ENCODE results near the gene MCM9. TPM values are rescaled to one million over a fixed set of nuclear protein-coding genes. Genes with fewer than 3 reads are reported as not detected.
A peak's percentile ranks its signal among the peaks of the same experiment; 100 is the strongest.

Gene MCM9
- total RNA-seq, 1 donor from 2014 or later: 29.0 TPM

DNA sequence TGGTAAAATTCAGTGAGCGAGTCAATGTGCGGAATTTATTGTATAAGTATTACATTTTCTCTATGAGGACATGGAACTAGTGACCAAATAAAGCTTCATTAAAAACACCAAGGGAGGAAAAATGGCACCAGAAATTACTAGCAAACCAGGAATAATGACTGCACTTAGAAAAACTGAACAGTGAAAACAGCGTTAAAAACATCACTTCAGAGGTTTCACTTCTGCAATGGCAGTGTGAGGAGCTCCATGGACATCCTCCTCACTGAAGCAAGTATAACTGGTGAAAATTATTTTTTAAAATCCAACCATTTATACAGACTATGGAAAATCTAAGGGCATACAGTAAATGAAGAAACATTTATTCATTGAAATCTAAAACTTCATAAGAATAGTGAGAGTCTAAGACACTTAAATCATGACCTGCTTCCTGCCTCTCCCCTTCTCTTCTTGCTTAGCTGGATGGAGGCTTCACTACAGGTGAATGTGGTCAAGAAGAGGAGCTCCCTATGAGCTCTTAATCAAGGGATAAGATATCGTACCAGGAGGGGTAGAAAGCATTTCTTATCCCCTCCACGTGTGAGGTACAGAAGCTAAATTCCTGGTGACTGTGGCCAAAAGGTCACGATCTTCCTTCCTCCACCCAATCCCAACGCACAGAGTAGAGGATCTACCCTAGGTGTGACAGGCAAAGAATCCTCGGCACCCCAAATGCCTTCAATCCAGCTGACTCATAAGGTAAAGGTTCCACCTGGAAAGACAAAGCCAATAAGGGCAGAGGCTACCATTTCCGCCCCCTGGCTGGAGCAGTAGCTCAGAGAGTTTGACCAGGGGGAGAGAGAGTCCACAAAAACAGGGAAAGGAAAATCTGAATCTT is 53.3 kb downstream of the MCM9 start:
- H3K27ac ChIP-seq: no peak overlapping the region
- no peak for DNase-seq (ENCODE audit: low spot score)
- H3K9ac ChIP-seq: no peak overlapping the region
- peaks cover 2% of the 10 kb centered on the region for H3K27me3 Mint-ChIP-seq (ENCODE audit: insufficient read depth, low read depth)
- no peaks in the 10 kb centered on the region for H4K20me1 ChIP-seq (ENCODE audit: low read depth)
- no peaks in the 10 kb centered on the region for H3F3A ChIP-seq (ENCODE audit: low read depth)
- H3K4me1 ChIP-seq: peaks cover 19% of the 10 kb centered on the region
- no peak overlapping the region for H3K4me2 ChIP-seq
- H3K27me3 ChIP-seq: no peaks in the 10 kb centered on the region
- H3K4me1 Mint-ChIP-seq: no peaks in the 10 kb centered on the region
- H3K4me3 Mint-ChIP-seq: no peak overlapping the region
- no peak for TF ChIP-seq EZH2 (IDR thresholded peaks at IDR 0.05)
- TF ChIP-seq, protein P1, sequence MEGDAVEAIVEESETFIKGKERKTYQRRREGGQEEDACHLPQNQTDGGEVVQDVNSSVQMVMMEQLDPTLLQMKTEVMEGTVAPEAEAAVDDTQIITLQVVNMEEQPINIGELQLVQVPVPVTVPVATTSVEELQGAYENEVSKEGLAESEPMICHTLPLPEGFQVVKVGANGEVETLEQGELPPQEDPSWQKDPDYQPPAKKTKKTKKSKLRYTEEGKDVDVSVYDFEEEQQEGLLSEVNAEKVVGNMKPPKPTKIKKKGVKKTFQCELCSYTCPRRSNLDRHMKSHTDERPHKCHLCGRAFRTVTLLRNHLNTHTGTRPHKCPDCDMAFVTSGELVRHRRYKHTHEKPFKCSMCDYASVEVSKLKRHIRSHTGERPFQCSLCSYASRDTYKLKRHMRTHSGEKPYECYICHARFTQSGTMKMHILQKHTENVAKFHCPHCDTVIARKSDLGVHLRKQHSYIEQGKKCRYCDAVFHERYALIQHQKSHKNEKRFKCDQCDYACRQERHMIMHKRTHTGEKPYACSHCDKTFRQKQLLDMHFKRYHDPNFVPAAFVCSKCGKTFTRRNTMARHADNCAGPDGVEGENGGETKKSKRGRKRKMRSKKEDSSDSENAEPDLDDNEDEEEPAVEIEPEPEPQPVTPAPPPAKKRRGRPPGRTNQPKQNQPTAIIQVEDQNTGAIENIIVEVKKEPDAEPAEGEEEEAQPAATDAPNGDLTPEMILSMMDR (IDR thresholded peaks at IDR 0.05): no peak
- TF ChIP-seq EZH2phosphoT487 (IDR thresholded peaks at IDR 0.05): no peak
- peaks cover 1% of the 10 kb centered on the region for H3K36me3 Mint-ChIP-seq
- no peaks in the 10 kb centered on the region for H3K9me3 Mint-ChIP-seq
- no peaks in the 10 kb centered on the region for H3K79me2 ChIP-seq (ENCODE audit: low read depth)
- H3K27ac Mint-ChIP-seq: peak overlapping the region; percentile 40
- H2AFZ ChIP-seq (replicated peaks): no peak overlapping the region
- H3K9me3 ChIP-seq (ENCODE audit: low read depth): no peaks in the 10 kb centered on the region
- no peaks in the 10 kb centered on the region for H3K36me3 ChIP-seq
- H3K4me3 ChIP-seq: no peak overlapping the region

DNA sequence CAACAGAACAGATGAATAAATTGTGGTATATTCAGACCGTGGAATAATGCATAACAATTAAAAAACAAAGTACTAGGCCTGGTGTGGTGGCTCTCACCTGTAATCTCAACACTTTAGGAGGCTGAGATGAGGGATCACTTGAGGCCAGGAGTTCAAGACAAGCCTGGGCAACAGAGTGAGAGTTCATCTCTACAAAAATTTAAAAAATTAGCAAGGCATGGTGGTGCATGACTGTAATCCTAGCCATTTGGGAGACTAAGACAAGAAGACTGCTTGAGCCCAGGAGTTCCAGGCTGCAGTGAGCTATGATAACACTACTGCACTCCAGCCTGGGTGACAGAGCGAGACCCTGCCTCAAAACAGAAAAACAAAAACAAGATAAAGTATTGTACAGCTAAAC is 57.2 kb downstream of the MCM9 start:
- H2AFZ ChIP-seq (replicated peaks): no peak overlapping the region
- no peak overlapping the region for H3K4me2 ChIP-seq
- Mint-ChIP-seq H3K27ac (no peak overlapping the region), H3K27me3 (ENCODE audit: insufficient read depth, low read depth) (no peaks in the 10 kb centered on the region), H3K4me1 (no peaks in the 10 kb centered on the region), H3K4me3 (no peak overlapping the region), H3K9me3 (no peaks in the 10 kb centered on the region), H3K36me3 (peaks cover 1% of the 10 kb centered on the region)
- peaks cover 17% of the 10 kb centered on the region for H3K4me1 ChIP-seq
- no peak overlapping the region for H3K9ac ChIP-seq
- no peaks in the 10 kb centered on the region for H3F3A ChIP-seq (ENCODE audit: low read depth)
- no peaks in the 10 kb centered on the region for H4K20me1 ChIP-seq (ENCODE audit: low read depth)
- TF ChIP-seq, protein P1 (IDR thresholded peaks at IDR 0.05): no peak
- TF ChIP-seq EZH2phosphoT487 (IDR thresholded peaks at IDR 0.05) (no peak), EZH2 (IDR thresholded peaks at IDR 0.05) (no peak)
- no peaks in the 10 kb centered on the region for H3K27me3 ChIP-seq
- no peak for DNase-seq (ENCODE audit: low spot score)
- H3K4me3 ChIP-seq: no peak overlapping the region
- no peaks in the 10 kb centered on the region for H3K79me2 ChIP-seq (ENCODE audit: low read depth)
- H3K9me3 ChIP-seq (ENCODE audit: low read depth): no peaks in the 10 kb centered on the region
- H3K36me3 ChIP-seq: no peaks in the 10 kb centered on the region
- no peak overlapping the region for H3K27ac ChIP-seq

DNA sequence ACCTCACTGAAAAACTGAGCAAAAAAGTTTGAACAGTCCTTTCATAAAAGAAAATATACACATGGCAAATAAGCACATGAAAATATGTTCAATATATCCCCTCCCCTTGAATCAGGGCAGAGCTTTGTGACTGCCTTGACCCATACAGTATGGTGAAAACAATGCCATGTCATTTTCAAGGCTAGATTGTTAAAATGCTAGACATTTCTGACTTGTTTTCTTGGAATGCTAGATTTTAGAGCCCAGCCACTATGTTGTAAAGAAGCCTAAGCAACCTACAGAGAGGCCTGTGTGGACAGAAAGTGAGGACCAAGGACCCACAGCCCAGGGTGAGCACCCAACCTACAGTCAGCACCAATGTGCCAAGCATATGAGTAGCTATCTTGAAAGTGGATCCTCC is 58.1 kb downstream of the MCM9 start:
- H3K9me3 ChIP-seq (ENCODE audit: low read depth): no peaks in the 10 kb centered on the region
- no peaks in the 10 kb centered on the region for H3F3A ChIP-seq (ENCODE audit: low read depth)
- H3K4me2 ChIP-seq: no peak overlapping the region
- H3K9ac ChIP-seq: no peak overlapping the region
- no peaks in the 10 kb centered on the region for H4K20me1 ChIP-seq (ENCODE audit: low read depth)
- TF ChIP-seq, protein P1 (IDR thresholded peaks at IDR 0.05): no peak
- TF ChIP-seq EZH2phosphoT487 (IDR thresholded peaks at IDR 0.05): no peak
- no peak for TF ChIP-seq EZH2 (IDR thresholded peaks at IDR 0.05)
- H3K27me3 Mint-ChIP-seq (ENCODE audit: insufficient read depth, low read depth): no peaks in the 10 kb centered on the region
- no peak overlapping the region for H3K4me3 Mint-ChIP-seq
- H2AFZ ChIP-seq (replicated peaks): no peak overlapping the region
- no peaks in the 10 kb centered on the region for H3K27me3 ChIP-seq
- H3K27ac Mint-ChIP-seq: no peak overlapping the region
- no peaks in the 10 kb centered on the region for H3K9me3 Mint-ChIP-seq
- peaks cover 8% of the 10 kb centered on the region for H3K4me1 ChIP-seq
- no peaks in the 10 kb centered on the region for H3K4me1 Mint-ChIP-seq
- H3K4me3 ChIP-seq: no peak overlapping the region
- peaks cover 1% of the 10 kb centered on the region for H3K36me3 Mint-ChIP-seq
- DNase-seq (ENCODE audit: low spot score): no peak
- H3K79me2 ChIP-seq (ENCODE audit: low read depth): no peaks in the 10 kb centered on the region
- no peaks in the 10 kb centered on the region for H3K36me3 ChIP-seq
- no peak overlapping the region for H3K27ac ChIP-seq
